Prostate gland (tissue), 2 donors: ENCODE data around the gene MRPL11.

ENCODE experiments used
- CTCF ChIP-seq, 4 experiments: fragments of 200-600 bp in 2 of 4; fragments of 450-650 bp in 2 of 4; sonication (generic) in 2 of 4; IDR thresholded peaks; 1 replicate in 3 of 4; 2 replicates in 1 of 4; pipeline ENCODE4 v1.5.1; 2016 to 2019; ENCODE audit warnings: antibody characterized with exemption in 4 of 4, mild to moderate bottlenecking in 2 of 4, moderate library complexity in 2 of 4
- POLR2A ChIP-seq: fragments of 450-650 bp; IDR thresholded peaks from one replicate; pipeline ENCODE4 v1.6.1; 2016; ENCODE audit warnings: antibody characterized with exemption, mild to moderate bottlenecking
- POLR2AphosphoS5 ChIP-seq: sonication (generic); formaldehyde crosslinking; IDR thresholded peaks from one replicate; pipeline ENCODE4 v1.6.1; 2017; ENCODE audit warnings: antibody characterized with exemption

GRCh38 chr11:66412110-66412509 lies 26.5 kb downstream of the MRPL11 start:
- no peak for TF ChIP-seq CTCF (IDR thresholded peaks at IDR 0.05)
- TF ChIP-seq POLR2AphosphoS5: no peak
- TF ChIP-seq POLR2A: no peak
